Karpas-422 (cell line): ENCODE data around the gene TAGLN3. TPM values are rescaled to one million over a fixed set of nuclear protein-coding genes. Genes with fewer than 3 reads are reported as not detected.
A peak's percentile ranks its signal among the peaks of the same experiment; 100 is the strongest.

Experiments used
- DNase-seq: peaks from one replicate; pipeline ENCODE4 v3.0.0-alpha.2; 2015
- H2AFZ ChIP-seq: fragments of 200-600 bp; sonication (generic); 2 replicates; pipeline ENCODE4 v1.6.1; 2014; ENCODE audit warnings: antibody characterized with exemption, low read length, mixed read lengths
- H3K27ac ChIP-seq: fragments of 200-600 bp; sonication (generic); 2 replicates; pipeline ENCODE4 v1.5.1; 2014; ENCODE audit warnings: mild to moderate bottlenecking, low read length, moderate library complexity
- H3K27me3 ChIP-seq: fragments of 200-600 bp; sonication (generic); 2 replicates; pipeline ENCODE4 v1.6.1; 2014; ENCODE audit warnings: low read length, mixed read lengths
- H3K36me3 ChIP-seq: fragments of 200-600 bp; sonication (generic); 2 replicates; pipeline ENCODE4 v1.6.1; 2014; ENCODE audit warnings: low read length, mixed read lengths; ENCODE audit not compliant: insufficient read depth
- H3K4me1 ChIP-seq: fragments of 200-600 bp; sonication (generic); 2 replicates; pipeline ENCODE4 v1.6.1; 2014; ENCODE audit warnings: mild to moderate bottlenecking, low read length, mixed read lengths
- H3K4me2 ChIP-seq: fragments of 200-600 bp; sonication (generic); 2 replicates; pipeline ENCODE4 v1.6.1; 2014; ENCODE audit warnings: low read length, low read depth, mild to moderate bottlenecking; ENCODE audit not compliant: poor library complexity, severe bottlenecking
- H3K4me3 ChIP-seq: fragments of 200-600 bp; sonication (generic); 2 replicates; pipeline ENCODE4 v1.5.1; 2014; ENCODE audit warnings: mild to moderate bottlenecking, antibody characterized with exemption, low read length, mixed read lengths
- H3K79me2 ChIP-seq: fragments of 200-600 bp; sonication (generic); 2 replicates; pipeline ENCODE4 v1.6.1; 2014; ENCODE audit warnings: mild to moderate bottlenecking, low read length, mixed read lengths
- H3K9ac ChIP-seq: fragments of 200-600 bp; sonication (generic); 2 replicates; pipeline ENCODE4 v1.6.0; 2014; ENCODE audit warnings: low read length
- H3K9me2 ChIP-seq: fragments of 200-600 bp; sonication (generic), shearing (Covaris generic); replicated peaks from 2 replicates; pipeline ENCODE4 v1.6.0; 2014; ENCODE audit warnings: mild to moderate bottlenecking, low read length, moderate library complexity; ENCODE audit not compliant: insufficient read depth
- H3K9me3 ChIP-seq: fragments of 300-700, 200-600 bp; sonication (generic); 2 replicates; pipeline ENCODE4 v1.6.1; 2014; ENCODE audit warnings: low read length, mixed read lengths
- H4K20me1 ChIP-seq: fragments of 200-600 bp; sonication (generic); 2 replicates; pipeline ENCODE4 v1.6.1; 2014; ENCODE audit warnings: mild to moderate bottlenecking, antibody characterized with exemption, low read length, low read depth; ENCODE audit not compliant: insufficient read depth
- total RNA-seq: library from RNA; depleted of rRNA; stranded (reverse); fragments of >200 nt; shearing (Covaris generic); gene quantifications from 2 replicates; pipeline ENCODE4 v1.2.3, GENCODE V29; 2014; ENCODE audit warnings: low replicate concordance

TAGLN3 gene
- total RNA-seq, 1 experiment from 2014 or later = not detected

DNA sequence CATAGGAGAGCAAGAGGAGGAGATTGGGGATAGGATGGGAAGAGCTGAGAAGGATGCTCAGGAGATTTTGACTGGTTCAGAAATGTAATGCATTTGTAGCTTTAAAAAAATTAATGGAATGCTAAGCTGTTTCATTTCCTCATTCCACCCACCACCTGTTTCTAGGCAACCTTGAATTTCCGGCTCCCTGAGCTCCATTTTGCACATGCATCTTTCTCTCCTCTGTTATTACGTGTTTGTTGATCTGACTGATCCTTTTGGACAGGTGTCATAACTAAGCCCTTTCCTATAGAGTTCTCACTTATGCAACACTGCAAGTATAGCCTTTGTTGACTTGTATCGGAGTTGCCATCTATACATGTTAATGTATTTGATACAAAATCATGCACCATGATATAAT is 40.1 kb downstream of the TAGLN3 start:
- no peaks in the 10 kb centered on the region for H3K27me3 ChIP-seq
- no peaks in the 10 kb centered on the region for H3K36me3 ChIP-seq
- H2AFZ ChIP-seq = peak overlapping the region; percentile 91
- 0 out of 2 replicates have a peak overlapping the region, but pooled peaks have one; percentile 27 for H3K4me3 ChIP-seq
- no peaks in the 10 kb centered on the region for H3K79me2 ChIP-seq
- peak; percentile 75 for DNase-seq
- H3K4me2 ChIP-seq = peak overlapping the region; percentile 63
- H3K9ac ChIP-seq = no peak overlapping the region
- H3K4me1 ChIP-seq = peaks cover 20% of the 10 kb centered on the region
- no peaks in the 10 kb centered on the region for H3K9me3 ChIP-seq
- no peak overlapping the region for H3K27ac ChIP-seq
- no peaks in the 10 kb centered on the region for H3K9me2 ChIP-seq
- H4K20me1 ChIP-seq = no peaks in the 10 kb centered on the region

DNA sequence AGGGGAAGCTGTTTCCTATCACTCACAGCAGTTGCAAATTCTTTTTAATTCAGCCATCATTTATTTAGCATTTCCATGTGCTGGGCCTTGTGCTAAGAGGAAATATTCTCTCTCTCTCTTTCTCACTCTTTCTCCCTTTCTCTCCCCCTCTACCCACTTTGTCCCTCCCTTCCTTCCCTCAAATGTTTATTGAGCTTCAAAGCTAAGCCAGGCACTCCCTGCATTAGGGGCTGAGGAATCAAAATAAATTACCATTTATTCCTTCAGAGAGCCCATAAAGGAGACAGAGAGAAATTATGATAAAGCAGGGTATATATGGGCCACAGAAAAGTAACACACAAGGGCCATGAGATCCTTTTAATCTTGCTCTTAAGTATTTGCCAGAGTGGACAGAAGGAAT is 42.6 kb downstream of the TAGLN3 start:
- Histone ChIP-seq H3K27ac (no peak overlapping the region), H3K36me3 (no peaks in the 10 kb centered on the region), H3K9ac (no peak overlapping the region), H3K79me2 (no peaks in the 10 kb centered on the region), H3K9me3 (no peaks in the 10 kb centered on the region), H3K4me3 (no peak overlapping the region), H3K4me1 (peaks cover 24% of the 10 kb centered on the region), H2AFZ (no peak overlapping the region), H4K20me1 (no peaks in the 10 kb centered on the region), H3K9me2 (no peaks in the 10 kb centered on the region), H3K4me2 (no peak overlapping the region), H3K27me3 (no peaks in the 10 kb centered on the region)
- DNase-seq = no peak

DNA sequence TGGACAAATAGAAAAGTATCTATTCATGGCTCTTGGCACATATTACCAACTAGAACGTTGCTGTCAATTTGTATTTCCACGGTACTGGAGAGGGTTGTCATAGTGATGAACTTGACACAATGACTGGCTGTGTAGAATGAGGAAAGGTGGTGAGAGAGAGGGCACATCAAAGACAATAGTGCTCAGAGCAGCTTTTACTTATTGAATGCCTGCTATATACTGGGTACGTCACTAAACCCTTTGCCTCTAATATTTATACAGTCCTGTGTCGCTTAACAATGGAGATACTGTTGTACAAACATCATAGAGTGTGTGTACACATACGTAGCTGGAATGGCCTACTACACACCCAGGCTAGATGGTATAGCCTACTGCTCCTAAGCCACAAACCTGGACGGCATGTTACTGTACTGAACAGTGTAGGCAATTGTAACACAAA is 44.1 kb downstream of the TAGLN3 start:
- H3K79me2 ChIP-seq = no peaks in the 10 kb centered on the region
- no peak overlapping the region for H3K4me3 ChIP-seq
- H2AFZ ChIP-seq = no peak overlapping the region
- peaks cover 24% of the 10 kb centered on the region for H3K4me1 ChIP-seq
- H3K9ac ChIP-seq = no peak overlapping the region
- no peaks in the 10 kb centered on the region for H3K36me3 ChIP-seq
- no peak overlapping the region for H3K27ac ChIP-seq
- no peaks in the 10 kb centered on the region for H3K27me3 ChIP-seq
- H3K4me2 ChIP-seq = no peak overlapping the region
- H3K9me3 ChIP-seq = no peaks in the 10 kb centered on the region
- no peaks in the 10 kb centered on the region for H4K20me1 ChIP-seq
- H3K9me2 ChIP-seq = no peaks in the 10 kb centered on the region
- no peak for DNase-seq

DNA sequence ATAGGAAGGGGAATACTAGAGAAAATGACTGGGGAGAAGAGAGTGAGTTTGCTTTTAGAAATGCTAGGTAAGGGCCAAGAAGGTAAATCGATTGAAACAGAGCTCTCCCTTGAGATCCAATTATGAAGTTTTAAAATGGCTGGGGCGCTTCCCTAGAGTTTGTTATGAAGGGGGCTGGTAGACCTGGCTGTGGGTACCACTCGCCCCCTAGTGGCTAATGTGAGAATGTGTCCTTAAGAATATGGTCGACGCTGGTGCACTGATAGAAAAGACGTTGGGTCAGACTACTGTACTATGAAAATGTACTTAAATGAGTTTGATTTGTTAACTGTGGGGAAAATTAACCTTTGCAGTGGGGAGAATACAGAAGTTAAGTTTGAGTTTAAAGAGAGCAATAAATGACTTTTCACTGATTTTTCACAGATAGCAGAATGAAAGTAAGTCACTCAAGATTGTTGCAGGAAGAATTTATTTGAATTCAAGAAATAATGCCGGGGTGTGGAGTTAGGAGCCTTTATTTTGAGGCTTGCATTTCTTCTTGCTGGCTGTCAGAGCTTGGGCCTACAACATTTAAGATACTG is 45.0 kb downstream of the TAGLN3 start:
- Histone ChIP-seq H3K36me3 (no peaks in the 10 kb centered on the region), H3K4me3 (no peak overlapping the region; the same call in 1 of the 2 replicates), H3K9me2 (no peaks in the 10 kb centered on the region), H3K4me2 (peak overlapping the region; percentile 50), H3K9me3 (no peaks in the 10 kb centered on the region), H3K79me2 (no peaks in the 10 kb centered on the region), H3K27ac (no peak overlapping the region), H3K4me1 (peaks cover 19% of the 10 kb centered on the region), H2AFZ (peak overlapping the region; percentile 72), H3K9ac (no peak overlapping the region; the same call in 1 of the 2 replicates), H3K27me3 (no peaks in the 10 kb centered on the region), H4K20me1 (no peaks in the 10 kb centered on the region)
- DNase-seq = peak; percentile 91

DNA sequence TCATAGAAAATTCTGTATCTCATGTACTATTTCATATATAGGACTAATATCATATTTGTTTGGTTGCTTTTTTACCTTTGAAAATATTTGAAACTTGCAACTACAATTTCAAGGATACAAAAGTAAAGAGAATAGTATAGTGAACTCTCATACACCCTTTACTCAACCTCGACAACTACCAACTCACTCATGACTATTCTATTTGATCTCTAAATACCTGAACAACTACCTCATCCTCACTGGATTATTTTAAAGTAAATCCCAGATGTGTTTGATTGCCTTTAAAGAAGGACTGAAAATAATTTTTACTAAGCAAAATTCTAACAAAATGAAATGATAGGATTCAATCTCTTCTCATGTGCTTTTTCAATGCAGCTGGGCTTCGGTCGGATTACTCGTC is 47.9 kb downstream of the TAGLN3 start:
- no peak overlapping the region for H3K4me2 ChIP-seq
- H3K4me1 ChIP-seq = peaks cover 10% of the 10 kb centered on the region
- 0 out of 2 replicates have a peak overlapping the region, but pooled peaks have one; percentile 30 for H2AFZ ChIP-seq
- no peaks in the 10 kb centered on the region for H4K20me1 ChIP-seq
- H3K9me2 ChIP-seq = no peaks in the 10 kb centered on the region
- H3K27me3 ChIP-seq = no peaks in the 10 kb centered on the region
- H3K4me3 ChIP-seq = no peak overlapping the region
- no peak for DNase-seq
- no peak overlapping the region for H3K27ac ChIP-seq
- H3K9ac ChIP-seq = no peak overlapping the region
- no peaks in the 10 kb centered on the region for H3K9me3 ChIP-seq
- H3K36me3 ChIP-seq = no peaks in the 10 kb centered on the region
- H3K79me2 ChIP-seq = no peaks in the 10 kb centered on the region

DNA sequence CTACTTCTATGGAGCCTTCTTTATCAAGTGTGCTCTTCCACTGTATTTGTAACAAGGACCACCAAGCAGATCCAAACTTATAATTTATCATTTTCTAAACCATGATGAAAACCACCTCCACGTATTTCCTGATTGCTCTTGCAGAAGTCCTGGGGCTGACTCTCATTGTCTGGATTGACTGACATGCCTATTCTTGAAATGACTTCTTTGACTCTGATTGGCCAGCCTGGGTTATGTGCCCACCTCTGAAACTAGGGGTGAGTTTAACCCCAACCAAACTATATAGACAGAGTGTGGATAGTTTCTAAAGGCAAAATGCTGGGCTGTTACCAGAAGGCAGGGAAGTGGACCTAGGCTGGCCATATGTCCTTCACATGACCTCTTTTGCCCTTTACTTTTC is 48.5 kb downstream of the TAGLN3 start:
- Histone ChIP-seq H3K4me3 (no peak overlapping the region), H3K36me3 (no peaks in the 10 kb centered on the region), H3K9ac (no peak overlapping the region), H4K20me1 (no peaks in the 10 kb centered on the region), H3K4me2 (no peak overlapping the region), H3K9me3 (no peaks in the 10 kb centered on the region), H3K27ac (no peak overlapping the region), H3K4me1 (peaks cover 10% of the 10 kb centered on the region), H2AFZ (0 out of 2 replicates have a peak overlapping the region, but pooled peaks have one; percentile 30), H3K9me2 (no peaks in the 10 kb centered on the region), H3K27me3 (no peaks in the 10 kb centered on the region), H3K79me2 (no peaks in the 10 kb centered on the region)
- DNase-seq = no peak

DNA sequence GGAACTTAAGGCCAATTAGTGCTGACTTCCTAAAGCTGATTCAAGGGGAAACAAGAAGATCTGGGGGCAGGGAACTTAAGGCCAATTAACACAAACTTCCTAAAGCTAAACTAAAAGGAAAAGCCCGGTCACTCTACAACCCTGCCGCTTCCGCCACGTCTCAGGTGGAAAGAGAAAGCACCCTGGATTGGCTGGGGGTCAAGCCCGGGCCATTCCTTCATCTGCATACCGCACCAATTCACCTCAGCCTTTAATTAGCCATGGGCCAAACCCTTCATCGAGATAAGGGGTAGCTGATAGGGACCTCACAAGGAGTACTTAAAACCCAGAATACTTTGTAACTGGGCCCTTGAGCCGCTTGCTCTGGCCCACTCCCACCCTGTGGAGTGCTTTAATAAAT is 50.2 kb downstream of the TAGLN3 start:
- Histone ChIP-seq H3K27me3 (no peaks in the 10 kb centered on the region), H3K4me2 (no peak overlapping the region), H3K4me1 (peaks cover 4% of the 10 kb centered on the region), H3K36me3 (no peaks in the 10 kb centered on the region), H3K9me3 (no peaks in the 10 kb centered on the region), H3K4me3 (no peak overlapping the region), H3K9ac (no peak overlapping the region), H3K79me2 (no peaks in the 10 kb centered on the region), H4K20me1 (no peaks in the 10 kb centered on the region), H2AFZ (no peak overlapping the region), H3K27ac (no peak overlapping the region), H3K9me2 (no peaks in the 10 kb centered on the region)
- DNase-seq = no peak

DNA sequence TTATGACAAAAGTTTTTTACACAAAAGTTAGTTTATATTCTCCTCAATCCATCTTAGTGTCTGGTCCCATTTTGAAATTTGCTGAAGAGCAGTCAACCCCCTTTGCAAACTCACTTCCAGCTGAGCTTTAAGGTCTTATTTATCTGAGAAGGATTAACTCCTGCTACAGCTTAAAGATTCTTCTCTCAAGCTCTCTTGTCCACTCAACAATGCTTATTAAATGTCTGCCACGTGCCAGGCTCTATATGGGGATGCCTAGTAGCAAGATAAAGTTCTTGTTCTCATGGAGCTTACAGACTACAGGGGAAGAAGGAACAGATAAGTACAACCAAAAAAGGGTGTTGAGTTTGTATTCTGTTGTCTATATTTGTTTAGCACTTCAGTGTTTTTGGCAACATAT is 54.5 kb downstream of the TAGLN3 start:
- no peaks in the 10 kb centered on the region for H4K20me1 ChIP-seq
- no peaks in the 10 kb centered on the region for H3K79me2 ChIP-seq
- H3K4me1 ChIP-seq = no peaks in the 10 kb centered on the region
- no peak for DNase-seq
- no peak overlapping the region for H3K27ac ChIP-seq
- no peaks in the 10 kb centered on the region for H3K9me3 ChIP-seq
- no peaks in the 10 kb centered on the region for H3K36me3 ChIP-seq
- H3K27me3 ChIP-seq = 0 out of 2 replicates have a peak, but pooled peaks cover 2% of the 10 kb centered on the region
- no peak overlapping the region for H3K9ac ChIP-seq
- no peak overlapping the region for H3K4me3 ChIP-seq
- H2AFZ ChIP-seq = no peak overlapping the region
- H3K9me2 ChIP-seq = no peaks in the 10 kb centered on the region
- H3K4me2 ChIP-seq = no peak overlapping the region
